PFSK-1 (cell line): ENCODE data around the gene KASH5.

Experiments used
- FOXP2 ChIP-seq: optimal IDR thresholded peaks from 2 replicates; pipeline ENCODE3; 2011; ENCODE audit warnings: borderline replicate concordance, control low read depth, inconsistent platforms; ENCODE audit not compliant: insufficient read depth; ENCODE audit errors: extremely low read length, extremely low read depth
- POLR2AphosphoS5 ChIP-seq: IDR thresholded peaks from 2 replicates; pipeline ENCODE4 v1.6.1; 2012; ENCODE audit warnings: low read depth, mild to moderate bottlenecking, control low read depth, low read length, moderate library complexity
- REST ChIP-seq, 2 experiments: IDR thresholded peaks; 2 replicates each; pipeline versions ENCODE4 v1.6.1 to v1.8.0; 2011 to 2012; ENCODE audit warnings: low read depth in 2 of 2, low read length in 2 of 2, control low read depth in 1 of 2, inconsistent platforms in 1 of 2, mild to moderate bottlenecking in 1 of 2, moderate library complexity in 1 of 2; ENCODE audit not compliant: insufficient read depth in 1 of 2
- SIN3A ChIP-seq: IDR thresholded peaks from 2 replicates; pipeline ENCODE4 v1.6.1; 2012; ENCODE audit warnings: mild to moderate bottlenecking, low read length, moderate library complexity, borderline replicate concordance; ENCODE audit not compliant: insufficient read depth
- TAF1 ChIP-seq: IDR thresholded peaks from 2 replicates; pipeline ENCODE4 v1.6.1; 2012; ENCODE audit warnings: low read length, control low read depth, borderline replicate concordance; ENCODE audit not compliant: insufficient read depth

Gene KASH5

GRCh38 chr19:49398001-49398615 is 10.1 kb downstream of the KASH5 start:
- TF ChIP-seq FOXP2 = no peak
- TF ChIP-seq SIN3A = no peak
- TF ChIP-seq TAF1 = no peak
- TF ChIP-seq POLR2AphosphoS5 = no peak
- no peak for TF ChIP-seq REST (IDR thresholded peaks at IDR 0.05; ENCODE audit: insufficient read depth in 1 of 2, low read depth in 2 of 2, low read length in 2 of 2)

DNA sequence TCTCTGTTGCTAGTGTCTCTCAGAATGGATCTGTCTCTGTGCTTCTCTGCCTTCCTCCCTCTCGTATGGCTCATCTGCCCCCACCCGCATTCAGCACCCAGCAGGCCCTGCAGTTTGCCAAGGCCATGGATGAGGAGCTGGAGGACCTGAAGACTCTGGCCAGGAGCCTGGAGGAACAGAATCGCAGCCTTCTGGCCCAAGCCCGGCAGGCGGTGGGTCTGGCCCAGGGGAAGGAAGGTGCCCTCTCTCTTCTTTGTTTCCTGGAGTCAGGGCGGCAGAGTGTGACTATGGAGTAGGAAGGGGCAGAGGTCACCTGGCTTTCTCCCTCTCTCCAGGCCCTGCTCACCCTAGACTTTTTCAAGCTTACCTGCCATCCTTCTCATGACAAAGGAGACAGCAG is 10.9 kb downstream of the KASH5 start:
- TF ChIP-seq SIN3A = no peak
- TF ChIP-seq POLR2AphosphoS5 = no peak
- TF ChIP-seq FOXP2 = no peak
- no peak for TF ChIP-seq REST (IDR thresholded peaks at IDR 0.05; ENCODE audit: insufficient read depth in 1 of 2, low read depth in 2 of 2, low read length in 2 of 2)
- TF ChIP-seq TAF1 = no peak

- TF ChIP-seq POLR2AphosphoS5 = no peak
- no peak for TF ChIP-seq SIN3A
- TF ChIP-seq FOXP2 = no peak
- TF ChIP-seq TAF1 = no peak
- TF ChIP-seq REST (IDR thresholded peaks at IDR 0.05; ENCODE audit: insufficient read depth in 1 of 2, low read depth in 2 of 2, low read length in 2 of 2) = no peak
These were observed 12.0 kb downstream of the KASH5 start for GRCh38 chr19:49400029-49400428.

DNA sequence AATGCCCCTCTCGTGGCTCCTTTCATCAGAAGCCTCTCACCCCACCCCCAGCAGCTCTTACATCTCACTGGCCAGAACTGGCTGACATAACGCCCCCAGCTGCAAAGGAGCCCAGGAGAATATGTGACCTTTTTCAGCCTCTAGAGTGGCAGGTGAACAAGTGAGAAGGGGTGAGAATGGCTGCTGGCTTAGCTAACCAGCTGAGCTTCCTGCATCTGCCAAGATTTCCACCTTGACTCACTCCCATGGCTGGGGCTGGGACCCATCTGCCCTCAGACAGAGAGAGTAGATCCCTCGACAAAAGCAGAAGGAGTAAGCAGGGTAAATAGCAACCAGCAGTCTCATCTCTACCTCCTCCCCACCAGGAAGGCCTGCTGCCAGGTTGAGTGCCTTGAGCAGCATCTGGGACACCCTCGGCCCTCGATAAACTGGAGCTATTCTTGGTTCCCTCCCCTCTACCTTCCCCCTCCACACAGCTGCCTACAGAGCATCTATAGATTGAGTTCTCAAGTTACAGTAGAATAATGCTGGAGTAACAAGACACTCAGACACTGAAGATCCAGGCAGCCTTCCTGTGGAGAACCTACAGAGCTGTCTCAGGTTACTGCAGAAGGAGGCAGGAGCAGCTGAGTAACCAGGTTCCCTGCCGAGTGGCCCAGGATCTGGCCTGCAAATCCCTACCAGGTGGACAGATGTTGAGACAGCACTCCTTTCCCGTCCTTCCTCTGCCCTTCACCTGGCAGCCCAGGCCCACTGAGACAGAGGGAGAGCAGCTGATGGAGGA is 15.5 kb downstream of the KASH5 start:
- TF ChIP-seq FOXP2 (no peak), SIN3A (no peak), TAF1 (no peak), REST (IDR thresholded peaks at IDR 0.05; ENCODE audit: insufficient read depth in 1 of 2, low read depth in 2 of 2, low read length in 2 of 2) (no peak), POLR2AphosphoS5 (no peak)

GRCh38 chr19:49407079-49407478 is 19.0 kb downstream of the KASH5 start:
- TF ChIP-seq REST (IDR thresholded peaks at IDR 0.05; ENCODE audit: insufficient read depth in 1 of 2, low read depth in 2 of 2, low read length in 2 of 2) = no peak
- TF ChIP-seq TAF1 = no peak
- TF ChIP-seq POLR2AphosphoS5 = no peak
- TF ChIP-seq FOXP2 = no peak
- no peak for TF ChIP-seq SIN3A
